ENCODE data around the gene NPBWR2.
A peak's percentile ranks its signal among the peaks of the same experiment; 100 is the strongest.

The NPBWR2 gene

DNA sequence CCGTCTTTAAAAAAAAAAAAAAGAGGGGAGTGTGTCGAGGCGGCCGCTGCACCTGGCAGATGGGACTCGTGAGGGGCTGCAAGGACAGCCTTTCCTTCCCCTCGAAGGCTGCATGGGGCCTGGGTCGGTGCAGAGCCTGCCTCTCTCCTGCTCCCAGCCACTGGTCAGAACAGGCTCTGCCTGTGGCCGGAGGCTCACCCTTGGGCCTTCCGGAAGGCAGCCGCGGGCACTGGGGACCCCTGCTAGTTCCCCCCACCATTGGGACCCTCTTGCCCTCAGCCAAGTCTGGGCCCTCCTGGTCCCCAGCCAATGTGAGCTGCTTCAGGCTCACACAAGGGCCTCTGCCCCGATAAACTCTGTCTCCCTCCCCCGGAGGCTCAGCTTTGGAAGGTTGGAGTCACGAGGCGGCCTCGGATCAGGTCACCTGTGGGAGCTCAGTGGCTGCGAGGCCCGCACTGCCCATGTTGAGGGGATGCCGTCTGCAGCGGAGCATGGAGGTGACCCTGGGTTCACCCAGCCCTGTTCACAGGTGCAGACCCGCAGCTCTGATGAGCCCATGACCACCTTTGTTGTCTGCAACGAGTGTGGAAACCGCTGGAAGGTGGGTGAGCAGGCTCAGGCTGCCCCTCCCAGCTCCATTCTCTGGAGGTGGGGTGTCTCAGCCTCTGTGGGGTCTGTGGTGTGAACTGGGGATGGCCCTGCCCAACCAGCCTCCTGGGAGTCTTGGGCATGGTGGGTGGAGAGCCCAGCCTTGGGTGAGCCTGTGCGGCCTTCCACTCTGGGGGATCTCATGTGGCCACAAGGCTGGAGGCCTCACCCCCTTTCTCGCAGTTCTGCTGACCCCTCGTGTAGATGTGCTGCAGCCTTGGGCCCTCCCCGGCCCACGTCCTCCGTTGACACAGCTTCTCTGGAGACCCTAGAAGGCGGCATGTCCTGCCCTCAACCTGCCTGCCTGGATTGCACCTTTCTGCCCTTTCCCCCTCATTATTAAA, 35.7 kb downstream of the NPBWR2 start:
- no peak for DNase-seq

GRCh38 chr20:64070244-64070993, 36.9 kb downstream of the NPBWR2 start:
- DNase-seq = no peak

DNA sequence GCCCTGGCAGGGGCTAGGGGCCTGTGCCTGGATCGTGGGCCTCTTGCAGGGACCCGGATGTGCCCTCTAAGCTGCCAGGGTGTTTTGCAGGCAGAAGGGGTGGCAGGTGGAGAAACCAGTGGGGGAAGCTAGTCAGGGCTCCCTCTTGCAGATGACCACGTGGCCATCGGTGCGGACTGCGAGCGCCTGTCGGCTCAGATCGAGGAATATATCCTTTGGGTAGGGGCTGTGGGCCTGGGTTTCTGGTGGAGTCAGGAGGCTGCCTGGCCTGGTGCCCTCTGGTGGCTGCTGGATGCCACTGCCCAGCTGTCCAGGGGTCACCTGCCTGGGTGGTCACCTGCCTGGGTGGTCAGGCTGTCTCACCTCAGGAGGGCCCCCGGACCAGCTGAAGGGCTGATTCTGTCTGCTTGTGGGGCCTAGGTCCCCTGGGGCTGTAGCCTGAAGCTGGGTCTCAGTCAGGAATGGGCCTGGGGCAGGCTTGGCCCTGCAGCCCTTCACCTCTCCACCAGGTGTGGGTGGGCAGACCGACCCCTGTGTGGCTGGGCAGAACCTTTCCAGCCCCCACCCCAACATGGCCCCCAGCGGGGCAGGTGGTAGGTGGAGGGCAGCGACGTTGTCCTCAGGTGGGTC, 37.6 kb downstream of the NPBWR2 start:
- DNase-seq = no peak

GRCh38 chr20:64069209-64069613, 38.2 kb downstream of the NPBWR2 start:
- DNase-seq = no peak

DNA sequence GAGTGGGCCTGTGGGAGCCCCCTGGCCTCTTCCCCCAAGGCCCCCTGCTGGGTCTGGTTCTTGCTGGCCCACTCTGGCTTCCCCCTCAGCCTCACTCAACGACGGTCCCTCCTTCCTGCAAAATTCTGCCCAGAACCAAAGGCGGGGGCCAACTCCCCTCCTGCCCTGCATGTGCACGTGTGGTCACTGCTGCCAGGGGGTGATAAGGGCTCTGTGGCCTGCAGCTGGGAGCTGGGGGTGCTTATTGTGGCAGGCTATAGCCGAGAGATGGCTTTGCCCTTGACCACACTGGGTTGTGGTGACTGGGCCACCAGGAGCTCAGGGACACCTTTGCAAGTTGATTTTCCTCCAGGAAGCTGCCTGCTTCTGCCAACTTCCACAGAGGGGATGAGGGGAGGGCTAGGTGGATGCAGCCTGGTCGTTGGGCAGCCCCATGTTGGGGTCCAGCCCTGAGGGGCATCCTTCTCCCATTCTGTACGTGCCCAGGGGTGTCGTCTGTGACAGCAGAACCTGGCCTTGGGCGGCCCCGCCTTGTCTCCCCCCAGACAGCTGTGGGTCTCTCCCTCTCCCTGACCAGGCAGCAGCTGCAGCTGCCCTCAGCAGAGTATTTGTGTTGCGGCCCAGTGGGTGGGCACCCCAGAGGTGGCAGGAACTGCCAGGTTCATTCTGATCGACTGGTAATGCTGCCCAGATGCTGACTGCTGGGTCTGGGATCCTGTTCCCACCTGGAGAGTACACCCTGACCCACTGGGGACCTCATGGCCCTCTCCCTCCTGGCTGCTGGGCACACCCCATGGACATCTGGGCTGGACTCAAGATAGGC, 38.8 kb downstream of the NPBWR2 start:
- DNase-seq = no peak

- DNase-seq = no peak
These were observed 39.5 kb downstream of the NPBWR2 start for GRCh38 chr20:64067733-64068307.

DNA sequence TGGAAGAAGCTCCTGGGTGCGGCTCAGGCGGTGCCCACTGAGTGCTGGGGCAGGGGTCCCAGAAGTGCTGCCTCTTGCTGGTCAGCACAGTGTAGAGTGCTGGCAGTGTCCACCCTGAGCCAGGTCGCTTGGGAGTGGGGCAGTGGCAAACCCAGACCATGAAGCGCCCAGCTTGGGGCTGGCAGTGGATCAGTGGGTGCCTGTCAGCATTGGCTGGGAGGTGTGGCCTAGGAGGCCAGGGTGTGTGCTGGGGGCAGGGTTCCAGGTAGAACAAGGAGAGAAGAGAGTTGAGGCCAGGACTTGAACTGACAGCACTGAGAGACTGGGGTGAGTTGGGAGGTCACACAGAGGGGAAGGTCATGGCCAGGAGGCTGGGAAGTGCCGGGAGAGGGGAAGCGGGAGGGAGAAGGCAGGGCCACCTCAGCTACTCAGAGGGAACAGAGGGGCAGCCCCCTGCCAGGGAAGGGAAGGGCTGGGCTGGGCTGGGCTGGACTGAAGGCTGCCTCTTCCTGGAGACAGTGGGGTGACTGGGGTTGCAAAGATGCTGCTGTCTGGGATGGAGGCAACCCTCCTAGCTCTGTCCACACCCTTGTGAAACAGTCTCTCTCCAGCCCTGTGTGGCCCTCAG, 40.2 kb downstream of the NPBWR2 start:
- DNase-seq = no peak

- no peak for DNase-seq
These were observed 41.4 kb downstream of the NPBWR2 start for GRCh38 chr20:64065974-64066343.

GRCh38 chr20:64065062-64065973, 42.0 kb downstream of the NPBWR2 start:
- DNase-seq = no peak

DNA sequence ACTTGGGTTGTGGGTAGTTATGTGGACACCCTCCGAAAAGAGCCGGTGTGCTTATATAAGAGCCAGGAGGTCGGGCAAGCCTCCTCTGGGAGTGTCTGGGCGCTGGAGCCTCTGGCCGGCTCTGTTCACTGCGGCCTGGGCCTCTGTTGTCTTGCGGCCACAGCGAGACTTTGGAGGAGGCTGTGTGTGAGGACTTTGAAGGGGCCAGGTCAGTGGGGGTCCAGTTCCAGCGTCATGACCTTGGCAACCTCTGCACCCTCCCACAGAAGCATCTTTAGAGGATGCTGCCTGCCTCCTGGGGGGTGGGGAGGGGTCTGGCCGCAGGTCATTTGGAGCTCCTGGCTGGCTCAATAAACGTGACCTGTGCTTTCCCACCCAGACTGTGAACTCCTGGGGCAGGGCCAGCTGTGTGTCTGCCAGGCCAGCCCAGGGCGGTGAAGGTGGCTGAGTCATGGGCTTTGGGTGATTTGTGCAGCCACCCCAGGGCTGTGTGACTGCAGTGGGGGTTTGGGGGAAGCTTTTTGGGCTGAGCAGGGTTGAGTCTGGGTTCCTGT, 43.1 kb downstream of the NPBWR2 start:
- DNase-seq = no peak

- peak; percentile 75 for DNase-seq
These were observed 43.8 kb downstream of the NPBWR2 start for GRCh38 chr20:64063389-64064144.

DNA sequence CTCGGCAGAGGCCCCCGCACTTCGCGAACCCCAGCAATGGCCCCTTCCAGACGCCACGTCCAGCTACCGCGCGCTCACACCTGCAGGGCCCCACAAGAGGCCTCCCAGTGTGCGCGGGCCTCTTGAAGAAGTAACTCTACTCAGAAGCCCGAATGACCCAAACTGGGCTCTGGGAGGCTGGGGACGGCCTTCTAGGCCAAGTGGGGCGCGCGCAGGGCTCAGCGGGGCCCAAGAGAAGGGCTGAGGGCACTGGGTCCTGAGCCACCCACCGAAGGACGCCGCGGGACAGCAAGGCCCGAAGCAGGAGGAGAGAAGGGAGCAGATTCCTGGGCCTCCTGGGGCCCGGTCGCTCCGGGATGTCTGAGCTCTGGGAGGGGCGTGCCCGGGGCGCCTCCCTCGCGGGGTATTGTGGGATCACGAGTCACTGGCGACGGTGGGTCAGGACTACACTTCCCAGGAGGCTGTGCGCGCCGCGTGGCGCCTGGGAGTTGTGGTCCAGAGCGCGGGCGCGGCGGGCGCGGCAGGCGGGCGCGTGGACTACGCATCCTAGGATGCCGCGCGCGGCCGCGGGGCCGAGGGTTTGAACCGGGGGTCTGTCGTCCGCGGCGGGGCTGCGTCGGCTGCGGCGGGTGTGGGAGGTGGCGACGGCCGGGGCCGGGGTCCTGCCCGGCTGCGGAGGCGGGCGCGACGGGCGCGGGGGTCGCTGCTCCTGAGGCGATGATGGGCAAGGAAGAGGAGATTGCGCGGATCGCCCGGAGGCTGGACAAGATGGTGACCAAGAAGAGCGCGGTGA, 44.6 kb downstream of the NPBWR2 start, which contains the start of gene TCEA2:
Gene TCEA2 (plus strand): TSS at position 603 of the 793 bp plus-strand sequence. CDS start 115 bp downstream, at position 718.
- peak; percentile 96 for DNase-seq

GRCh38 chr20:64062276-64062595, 45.1 kb downstream of the NPBWR2 start:
- DNase-seq = no peak

DNA sequence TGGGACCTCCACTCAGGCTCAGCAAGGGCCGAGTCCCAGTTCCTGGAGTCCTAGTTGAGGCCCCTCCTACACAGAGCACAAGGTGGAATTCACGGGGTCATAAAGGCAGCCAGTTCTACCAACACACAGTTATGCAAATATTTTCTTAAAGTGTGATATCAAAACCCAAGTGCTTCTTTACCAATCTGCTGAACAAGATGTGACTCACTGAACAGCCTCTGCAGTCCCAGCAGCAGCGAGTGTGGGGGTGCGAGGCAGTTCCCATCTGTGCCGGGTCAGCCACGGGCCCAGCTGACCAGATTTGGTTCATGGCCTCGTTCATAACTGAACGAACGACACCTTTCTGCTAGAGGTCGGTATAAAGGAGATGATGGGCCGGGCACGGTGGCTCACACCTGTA, 48.8 kb downstream of the NPBWR2 start:
- DNase-seq = no peak

DNA sequence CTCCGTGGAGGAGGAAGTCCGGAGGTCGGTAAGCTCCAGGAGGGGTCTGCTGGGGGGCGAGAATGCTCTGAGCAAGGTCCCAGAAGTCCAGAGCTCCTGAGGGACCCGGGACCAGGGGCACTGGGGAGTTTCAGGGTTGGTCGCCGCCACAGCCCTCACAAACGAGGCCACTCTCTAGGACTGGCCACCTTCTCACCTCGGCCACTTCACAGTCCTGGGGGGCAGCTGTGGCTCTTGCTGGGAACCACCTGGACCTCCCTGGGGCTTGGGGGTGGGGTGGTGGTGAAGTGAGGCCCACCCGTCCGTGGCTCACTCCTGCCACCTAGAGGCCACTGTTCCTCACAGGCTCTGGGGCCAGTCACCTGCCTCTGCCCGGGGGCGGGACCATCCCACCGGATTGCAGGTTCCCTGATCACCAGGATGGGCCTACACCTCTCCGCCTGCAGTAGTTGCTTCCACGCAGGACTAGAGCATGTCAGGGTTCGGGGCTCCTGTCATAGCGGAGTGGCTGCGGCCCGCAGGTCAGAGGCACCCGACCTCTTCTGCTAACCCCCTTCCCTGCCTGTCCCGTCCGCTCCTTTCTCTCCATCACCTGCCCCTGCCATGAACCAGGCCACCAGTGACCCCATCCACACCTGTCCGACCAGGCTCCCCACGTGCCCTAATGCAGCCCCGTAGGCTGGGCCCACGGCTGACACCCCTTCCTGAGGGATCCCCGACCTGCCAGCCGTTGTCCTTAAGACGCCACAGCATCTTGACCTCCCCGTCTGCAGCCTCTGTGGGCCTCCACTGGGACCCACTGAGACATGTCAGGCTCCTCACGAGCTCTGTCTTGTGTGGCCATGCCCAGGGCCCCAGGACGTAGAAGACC, 49.5 kb downstream of the NPBWR2 start:
- DNase-seq = peak; percentile 94

- DNase-seq = no peak
These were observed 50.3 kb downstream of the NPBWR2 start for GRCh38 chr20:64056889-64057627.

DNA sequence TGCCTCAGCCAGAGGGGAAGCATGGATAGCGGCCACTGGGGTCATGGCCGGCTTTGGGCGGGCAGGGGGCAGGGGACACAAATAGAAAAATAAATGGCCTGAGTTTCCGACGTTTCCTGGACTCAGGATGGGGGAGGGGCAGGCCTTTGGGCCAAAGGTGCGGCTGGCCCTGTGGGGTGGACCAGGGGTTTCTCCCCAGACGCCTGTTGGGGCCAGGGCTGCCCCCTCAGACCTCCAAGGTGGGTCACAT, 50.8 kb downstream of the NPBWR2 start:
- DNase-seq = no peak
